Lower leg skin (tissue), 4 donors: Measurements from ENCODE around the gene ALOXE3. TPM values are rescaled to one million over a fixed set of nuclear protein-coding genes. Genes with fewer than 3 reads are reported as not detected.

Source experiments
- DNase-seq, 2 donors: peaks; one replicate each; pipeline ENCODE4 v3.0.0-alpha.2; 2019; ENCODE audit warnings: low spot score in 2 of 2
- H3K4me3 ChIP-seq: fragments of 200-600 bp; sonication (generic); 2 replicates; pipeline ENCODE4 v1.5.1; 2017; ENCODE audit warnings: mild to moderate bottlenecking, low read depth; ENCODE audit not compliant: poor library complexity, severe bottlenecking
- POLR2A ChIP-seq, 2 donors: fragments of 450-650 bp; IDR thresholded peaks; one replicate each; pipeline ENCODE4 v1.6.1; 2016 to 2017; ENCODE audit warnings: antibody characterized with exemption in 2 of 2, mild to moderate bottlenecking in 1 of 2, moderate library complexity in 1 of 2
- WGBS, 2 donors: methylation state at CpG; one replicate each; pipeline ENCODE4 v1.1.5; 2018; 5-methylcytosine and 5-hydroxymethylcytosine counted together
- intact Hi-C: fragments of 100-400 bp; cut with DNase I; formaldehyde crosslinking; loops from one replicate; pipeline ENCODE4 v1.15.0; 2023; ENCODE audit warnings: low total_unique reads
- total RNA-seq, 4 donors: library from RNA; depleted of rRNA; stranded (reverse); fragments of >200 nt; gene quantifications; one replicate each; pipeline ENCODE4 v1.1.0, GENCODE V29; 2016
- TF ChIP-seq, protein P1 (sequence below), 3 donors: fragments of 450-650 bp; IDR thresholded peaks; one replicate each; pipeline ENCODE4 v1.5.1; 2016; ENCODE audit warnings: antibody characterized with exemption in 3 of 3, mild to moderate bottlenecking in 3 of 3, moderate library complexity in 2 of 3

Gene ALOXE3
- total RNA-seq, 4 donors from 2014 or later, result 73.8 to 143 (median 88.2) TPM

DNA sequence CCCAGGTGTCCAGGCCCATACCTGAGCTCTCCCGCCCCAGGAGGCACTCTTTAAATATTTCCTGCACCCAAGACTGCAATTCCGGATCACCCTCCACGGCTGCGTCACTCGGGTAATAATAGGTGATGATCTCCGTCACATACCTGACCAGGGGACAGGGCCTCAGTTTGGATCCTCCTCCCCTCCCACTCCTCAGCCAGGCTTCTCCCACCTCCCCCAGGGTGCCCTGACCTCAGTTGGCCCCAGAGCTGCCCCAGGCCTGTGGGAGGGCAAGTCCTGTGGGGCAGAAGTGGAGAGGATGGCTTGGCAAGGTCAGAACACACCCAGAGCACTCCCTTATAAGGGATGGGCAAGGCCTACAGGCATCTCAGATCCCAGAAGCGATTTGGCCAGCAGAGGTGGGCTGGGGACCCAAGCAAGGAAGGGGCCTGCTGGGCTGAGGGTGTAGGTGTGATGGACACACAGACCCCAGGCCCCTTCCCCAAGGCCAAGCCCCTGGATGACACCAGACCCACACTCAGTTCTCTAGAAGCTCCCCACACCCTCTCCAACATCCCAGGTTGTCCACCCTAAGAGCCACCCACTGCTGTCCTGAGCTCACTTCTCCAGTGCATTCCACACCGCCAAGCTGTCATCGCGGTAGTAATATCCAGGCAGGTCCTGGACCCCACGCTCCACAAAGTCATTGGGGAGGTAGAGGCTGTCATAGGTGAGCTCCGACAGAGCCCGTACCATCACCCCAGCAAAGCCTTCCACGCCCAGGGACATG is 42.6 kb downstream of the ALOXE3 start:
- 91% methylated on average over 14 of the region's 14 CpGs for WGBS, 2 donors
- H3K4me3 ChIP-seq, result no peak overlapping the region
- intact Hi-C loops, result no loop called here
- no peak for DNase-seq
- TF ChIP-seq, protein P1, sequence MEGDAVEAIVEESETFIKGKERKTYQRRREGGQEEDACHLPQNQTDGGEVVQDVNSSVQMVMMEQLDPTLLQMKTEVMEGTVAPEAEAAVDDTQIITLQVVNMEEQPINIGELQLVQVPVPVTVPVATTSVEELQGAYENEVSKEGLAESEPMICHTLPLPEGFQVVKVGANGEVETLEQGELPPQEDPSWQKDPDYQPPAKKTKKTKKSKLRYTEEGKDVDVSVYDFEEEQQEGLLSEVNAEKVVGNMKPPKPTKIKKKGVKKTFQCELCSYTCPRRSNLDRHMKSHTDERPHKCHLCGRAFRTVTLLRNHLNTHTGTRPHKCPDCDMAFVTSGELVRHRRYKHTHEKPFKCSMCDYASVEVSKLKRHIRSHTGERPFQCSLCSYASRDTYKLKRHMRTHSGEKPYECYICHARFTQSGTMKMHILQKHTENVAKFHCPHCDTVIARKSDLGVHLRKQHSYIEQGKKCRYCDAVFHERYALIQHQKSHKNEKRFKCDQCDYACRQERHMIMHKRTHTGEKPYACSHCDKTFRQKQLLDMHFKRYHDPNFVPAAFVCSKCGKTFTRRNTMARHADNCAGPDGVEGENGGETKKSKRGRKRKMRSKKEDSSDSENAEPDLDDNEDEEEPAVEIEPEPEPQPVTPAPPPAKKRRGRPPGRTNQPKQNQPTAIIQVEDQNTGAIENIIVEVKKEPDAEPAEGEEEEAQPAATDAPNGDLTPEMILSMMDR (IDR thresholded peaks at IDR 0.05), result no peak
- TF ChIP-seq POLR2A (IDR thresholded peaks at IDR 0.05), result no peak

DNA sequence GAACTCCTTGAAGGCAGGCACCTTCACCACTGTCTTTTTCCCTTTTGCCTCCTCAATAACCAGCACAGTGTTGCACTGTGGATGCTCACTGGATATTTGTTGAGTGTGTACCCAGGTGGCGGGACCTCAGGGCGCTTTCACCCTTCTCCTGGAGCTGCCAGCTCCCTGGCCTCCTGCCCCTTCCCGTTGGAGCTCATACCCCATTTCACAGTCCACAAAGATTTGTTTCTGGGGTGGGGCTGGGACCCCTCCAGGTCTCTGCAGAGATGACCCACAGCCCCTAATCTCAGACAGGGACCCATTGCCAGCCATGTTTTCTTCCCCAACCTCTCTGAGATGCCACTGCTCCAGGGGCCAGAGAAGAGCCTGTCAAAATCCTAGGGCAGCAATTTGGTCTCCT is 43.2 kb downstream of the ALOXE3 start:
- no peak for DNase-seq
- 88 to 89% methylated on average over 3 of the region's 3 CpGs for WGBS, 2 donors
- H3K4me3 ChIP-seq, result no peak overlapping the region
- TF ChIP-seq, protein P1 (IDR thresholded peaks at IDR 0.05), result no peak
- no peak for TF ChIP-seq POLR2A (IDR thresholded peaks at IDR 0.05)
- intact Hi-C loops, result no loop called here

DNA sequence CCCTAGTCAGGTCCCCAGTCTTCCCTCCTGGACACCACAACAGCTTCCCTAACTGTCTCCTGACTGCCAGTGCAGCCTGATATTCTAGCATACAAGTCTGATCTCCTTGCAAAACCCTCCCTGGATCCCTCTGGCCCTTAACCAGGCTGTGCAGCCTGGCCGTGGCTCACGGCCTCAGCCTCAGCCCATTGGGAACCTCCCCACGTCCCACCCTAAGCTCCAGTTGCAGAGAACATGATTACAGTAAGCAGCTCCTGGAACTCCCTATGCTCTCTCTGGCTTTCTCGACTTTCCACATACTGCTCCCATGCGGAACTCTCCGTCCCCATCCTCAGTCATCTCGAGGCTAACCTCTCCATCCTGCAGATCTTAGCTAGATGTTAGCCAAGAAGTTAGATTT is 43.8 kb downstream of the ALOXE3 start:
- WGBS, 2 donors, result 50 to 51% methylated on average over 7 of the region's 7 CpGs
- TF ChIP-seq, protein P1 (IDR thresholded peaks at IDR 0.05), result no peak
- no peak for TF ChIP-seq POLR2A (IDR thresholded peaks at IDR 0.05)
- intact Hi-C loops, result no loop called here
- no peak for DNase-seq
- no peak overlapping the region for H3K4me3 ChIP-seq

DNA sequence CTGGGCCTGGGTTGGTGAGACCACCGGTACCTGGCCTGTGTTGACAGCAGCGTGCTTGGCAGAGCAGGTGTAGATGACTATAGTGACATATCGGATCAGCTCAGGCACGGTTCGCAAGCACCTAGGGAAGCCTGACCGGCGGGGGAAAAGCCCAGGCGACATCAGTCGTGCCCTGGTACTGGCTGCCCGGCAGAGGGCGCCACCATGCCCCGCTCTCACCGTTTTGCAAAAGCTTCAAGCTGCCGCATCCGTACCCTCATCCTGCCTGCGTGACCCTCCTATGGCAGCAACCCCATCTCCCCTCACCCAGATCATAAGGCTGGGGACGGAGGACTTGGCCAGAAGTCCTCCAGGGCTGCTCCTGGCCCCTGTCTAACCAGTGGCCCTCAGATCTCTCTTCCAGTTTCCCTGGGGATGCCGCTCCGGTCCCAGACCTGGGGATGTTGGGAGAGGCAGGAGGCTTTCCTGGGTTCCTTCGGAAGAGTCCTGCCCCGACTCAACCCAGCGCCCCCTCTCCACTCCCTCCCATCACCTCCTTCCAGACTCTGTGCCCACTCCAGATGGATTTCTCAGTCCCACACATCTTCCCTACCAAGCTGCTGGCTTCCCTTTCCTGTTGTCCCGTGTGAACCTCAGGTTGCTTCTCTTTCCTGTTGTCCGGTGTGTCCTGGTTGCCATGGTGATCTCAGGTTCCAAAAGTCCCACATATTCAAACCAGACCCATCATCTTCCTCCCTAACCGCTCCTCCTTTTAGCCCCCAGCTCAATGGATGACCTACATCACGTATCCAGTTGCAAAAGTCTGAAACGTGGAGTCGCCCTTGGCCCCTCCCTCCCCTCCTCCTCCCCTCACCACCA is 44.5 kb downstream of the ALOXE3 start:
- H3K4me3 ChIP-seq, result no peak overlapping the region
- peak; percentile 38 to 94 for DNase-seq
- intact Hi-C loops, result no loop called here
- TF ChIP-seq, protein P1 (IDR thresholded peaks at IDR 0.05), result peak in 1 of 3 donors; percentile 47
- no peak for TF ChIP-seq POLR2A (IDR thresholded peaks at IDR 0.05)
- WGBS, 2 donors, result 5% methylated on average over 25 to 28 of the region's 28 CpGs

DNA sequence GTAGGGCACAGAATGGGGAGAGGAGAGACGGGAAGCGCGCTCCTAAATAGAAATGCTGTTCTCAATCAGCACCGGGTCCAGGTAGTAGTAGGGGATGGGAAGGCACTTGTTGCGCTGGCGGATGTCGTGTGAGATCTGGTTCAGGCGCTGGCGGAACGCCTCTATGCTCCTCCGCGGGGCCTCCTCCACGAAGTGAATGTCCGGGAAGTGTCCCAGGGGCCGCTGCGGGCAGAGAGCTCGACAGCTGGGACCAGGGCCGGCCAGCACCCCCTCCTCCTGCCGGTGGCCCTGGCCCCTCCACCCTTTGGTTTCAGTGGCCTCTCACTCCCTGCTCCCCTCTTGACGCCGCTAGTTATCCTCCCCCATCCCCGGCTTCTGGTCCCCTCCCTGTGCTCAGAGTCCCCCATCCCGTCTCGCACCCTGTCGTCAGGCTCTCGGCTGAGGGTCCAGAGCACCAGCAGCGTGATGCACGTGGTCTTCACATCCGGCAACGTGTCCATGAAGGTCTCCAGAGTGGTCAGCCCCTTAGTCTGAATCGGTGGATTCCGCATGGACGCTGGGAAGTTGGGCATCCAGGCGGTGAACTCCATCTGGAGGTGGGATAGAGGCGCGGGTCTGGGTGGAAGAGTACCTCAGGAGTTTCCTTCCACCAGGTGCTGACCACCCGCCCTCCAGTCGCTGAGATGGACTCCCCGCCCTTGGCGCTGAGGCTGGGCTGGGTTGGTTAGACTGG is 45.4 kb downstream of the ALOXE3 start:
- WGBS, 2 donors, result 2 to 6% methylated on average over 33 to 40 of the region's 40 CpGs
- intact Hi-C loops, result no loop called here
- H3K4me3 ChIP-seq, result no peak overlapping the region
- TF ChIP-seq, protein P1 (IDR thresholded peaks at IDR 0.05), result no peak
- TF ChIP-seq POLR2A (IDR thresholded peaks at IDR 0.05), result no peak
- no peak for DNase-seq
